NT2/D1 (cell line): ENCODE results near the gene PRCD.

Experiments
- YY1 ChIP-seq: IDR thresholded peaks from 2 replicates; pipeline ENCODE4 v1.6.1; 2011; ENCODE audit not compliant: insufficient read length, insufficient read depth
- ZNF274 ChIP-seq: IDR thresholded peaks from 2 replicates; pipeline ENCODE4 v1.6.1; 2011; ENCODE audit warnings: mild to moderate bottlenecking, low read depth, low read length

- TF ChIP-seq ZNF274 (no peak), YY1 (no peak)
Observed at GRCh38 chr17:76551685-76552084, 11.8 kb downstream of the PRCD start.
